Measurements from ENCODE around the gene UBE2O. TPM values are rescaled to one million over a fixed set of nuclear protein-coding genes. Genes with fewer than 3 reads are reported as not detected.
"Not testable (repeated sequence)": the region's sequence is repeated elsewhere in the genome, so short reads cannot be mapped to it uniquely, and the experiment has no call there.

UBE2O gene
- total RNA-seq, 1 donor from 2014 or later: 33.5 TPM

DNA sequence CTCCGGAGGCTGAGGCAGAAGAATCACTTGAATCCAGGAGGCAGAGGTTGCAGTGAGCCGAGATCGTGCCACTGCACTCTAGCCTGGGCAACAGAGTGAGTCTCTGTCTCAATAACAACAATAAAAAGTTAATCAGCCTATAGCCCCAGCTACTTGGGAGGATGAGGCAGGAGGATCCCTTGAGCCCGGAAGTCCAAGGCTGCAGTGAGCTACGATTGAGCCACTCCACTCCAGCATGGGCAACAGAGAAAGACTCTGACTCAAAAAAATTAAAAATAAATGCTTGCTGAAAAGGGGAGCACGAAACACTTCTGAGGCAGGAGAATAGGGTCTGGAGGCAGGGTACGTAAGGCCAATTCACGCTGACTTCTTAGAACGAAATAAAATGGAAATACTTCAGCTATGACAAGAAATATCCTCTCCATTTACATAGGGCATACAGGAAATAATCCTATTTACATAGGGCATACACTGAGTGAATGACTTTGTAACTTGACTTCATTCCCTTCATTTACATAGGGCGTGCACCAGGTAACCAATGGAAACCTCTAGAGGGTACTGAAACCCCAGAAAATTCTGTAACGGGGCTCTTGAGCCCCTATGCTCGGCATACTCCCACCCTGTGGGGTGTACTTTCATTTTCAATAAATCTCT, 96.0 kb downstream of the UBE2O start:
- DNase-seq (ENCODE audit: extremely low read depth, low read depth, low spot score): no peak

DNA sequence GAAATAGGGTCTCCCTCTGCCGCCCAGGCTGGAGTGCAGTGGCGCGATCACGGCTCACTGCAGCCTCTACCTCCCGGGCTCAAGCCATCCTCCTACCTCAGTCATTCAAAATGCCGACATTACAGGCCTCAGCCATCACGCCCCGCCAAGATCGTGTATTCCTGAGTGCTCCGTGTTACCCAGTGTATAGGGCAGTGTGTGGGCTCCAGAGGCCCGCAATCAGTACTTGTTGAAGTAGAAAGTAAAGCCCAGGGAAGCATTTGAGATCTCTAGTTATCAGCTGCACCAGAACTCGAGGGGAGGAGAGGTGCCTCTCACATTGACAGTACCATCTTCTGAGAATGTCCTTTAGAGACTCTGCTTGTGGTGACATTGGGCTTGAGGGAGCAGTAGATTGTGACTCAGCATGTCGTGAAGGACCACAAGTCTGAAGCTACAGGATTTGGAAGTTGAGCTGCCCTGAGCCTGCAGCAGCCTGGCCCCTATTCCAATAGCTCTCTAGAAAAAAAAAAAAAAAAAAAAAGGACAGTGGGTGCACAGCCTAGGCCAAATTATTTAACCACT, 98.1 kb downstream of the UBE2O start:
- DNase-seq (ENCODE audit: extremely low read depth, low read depth, low spot score): no peak

DNA sequence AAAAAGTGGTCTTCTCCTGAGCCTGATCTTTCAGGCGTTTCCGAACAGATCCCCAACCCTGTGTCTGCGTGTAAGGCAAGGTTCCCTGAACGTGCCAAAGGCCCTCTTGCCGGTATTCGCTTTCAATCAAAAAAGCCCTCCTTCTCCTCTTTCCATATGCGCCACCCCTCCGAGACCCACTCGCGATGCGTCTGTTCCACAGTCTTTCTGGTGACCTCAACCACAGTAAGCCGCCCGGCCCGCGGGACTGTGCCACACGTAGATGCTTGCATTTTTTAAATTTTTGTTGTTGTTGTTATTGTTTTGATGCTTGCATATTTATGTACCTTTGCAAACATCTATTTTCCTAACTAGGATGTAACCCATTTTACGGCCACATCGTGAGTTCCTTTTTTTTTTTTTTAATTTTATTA, 98.6 kb downstream of the UBE2O start:
- no peak for DNase-seq (ENCODE audit: extremely low read depth, low read depth, low spot score)

DNA sequence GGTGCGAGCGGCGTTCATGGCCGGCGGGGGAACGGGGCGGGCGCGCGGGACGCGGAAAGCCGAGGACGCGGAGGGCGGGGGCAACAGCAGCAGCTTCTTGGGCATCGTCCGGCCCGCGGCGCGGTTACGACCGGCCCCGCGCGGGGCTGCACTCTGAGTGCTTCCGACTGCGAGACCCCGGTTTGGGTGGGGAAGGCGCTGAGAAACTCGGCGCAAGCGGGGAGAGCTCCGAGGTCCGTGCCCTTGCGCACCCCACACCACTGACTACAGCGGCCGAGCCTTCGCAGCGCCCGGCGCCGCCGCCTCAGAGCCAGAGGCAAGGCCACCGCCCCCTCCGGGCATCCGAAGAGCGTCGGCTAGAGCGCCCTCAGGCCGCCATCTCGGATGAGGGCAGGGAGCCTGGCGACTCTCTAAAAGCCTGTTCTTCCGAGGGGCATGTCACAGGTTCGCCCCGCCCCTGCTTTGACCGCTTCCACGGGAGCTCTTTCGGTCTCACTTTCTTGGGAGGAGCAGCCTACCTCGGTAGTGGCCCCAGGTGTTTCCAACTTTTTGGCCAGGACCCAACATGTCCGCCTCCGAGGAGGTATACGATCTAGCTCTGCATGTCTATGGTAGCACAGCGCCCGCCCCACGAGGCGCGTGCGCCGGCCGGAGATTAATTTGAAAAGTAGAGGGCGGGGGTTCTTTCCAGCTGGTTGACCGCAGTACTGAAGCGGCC, 99.2 kb downstream of the UBE2O start, which contains the start of gene PRPSAP1:
PRPSAP1 (minus strand) TSS at position 318 of the 718 bp plus-strand sequence; CDS start at position 105, 213 bp downstream.
- DNase-seq (ENCODE audit: extremely low read depth, low read depth, low spot score): peak; percentile 65

DNA sequence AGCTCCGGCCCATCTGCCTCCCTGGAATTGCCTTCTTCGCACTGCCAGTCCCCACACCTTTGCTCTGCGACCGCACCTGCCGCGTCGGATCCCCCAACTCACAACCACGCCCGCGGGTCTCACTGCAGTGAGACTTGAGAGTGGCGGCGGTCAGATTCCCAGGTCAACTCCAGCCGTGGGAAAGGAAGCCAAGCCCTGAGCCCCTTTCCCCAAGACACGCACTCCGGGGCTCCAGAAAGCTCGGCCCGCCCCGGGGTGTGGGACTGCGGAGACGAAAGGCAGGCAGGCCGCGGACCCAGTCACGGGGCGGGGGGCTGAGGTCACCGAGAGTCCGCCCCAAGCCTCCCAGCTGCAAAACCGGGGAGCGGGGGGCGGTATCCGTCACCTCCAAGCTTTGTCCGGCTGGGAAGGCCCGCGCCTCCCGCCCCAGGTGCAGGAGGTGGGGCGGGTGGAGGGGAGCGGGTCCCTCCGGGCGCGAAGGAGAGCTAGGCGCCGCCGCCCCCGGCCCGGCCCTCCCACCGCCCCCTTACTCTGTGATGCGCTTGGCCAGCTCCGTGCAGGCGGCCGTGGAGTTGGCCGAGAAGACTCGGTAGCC, 99.9 kb downstream of the UBE2O start:
- no peak for DNase-seq (ENCODE audit: extremely low read depth, low read depth, low spot score)

DNA sequence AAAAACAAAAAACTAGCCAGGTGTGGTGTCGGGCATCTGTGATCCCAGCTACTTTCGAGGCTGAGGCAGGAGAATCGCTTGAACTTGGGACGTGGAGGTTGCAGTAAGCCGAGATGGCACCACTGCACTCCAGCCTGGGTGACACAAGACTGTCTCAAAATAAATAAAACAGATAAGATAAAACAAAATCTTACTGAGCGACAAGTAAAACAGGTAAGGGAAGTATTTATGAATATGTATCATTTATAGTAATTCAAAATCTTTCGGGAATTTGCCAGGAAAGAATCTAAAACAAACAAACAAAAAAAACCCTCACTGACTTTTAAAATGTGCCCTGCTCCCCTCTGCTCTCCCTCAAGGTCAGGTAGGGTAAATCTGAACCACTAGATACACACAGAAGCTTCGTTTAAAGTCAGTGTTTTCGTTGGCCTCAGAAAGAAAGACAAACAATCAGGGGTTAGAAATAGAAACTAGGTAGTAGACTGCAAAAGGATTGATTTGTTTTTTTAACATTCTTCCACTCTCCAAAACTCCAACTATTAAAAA, 101.4 kb downstream of the UBE2O start:
- DNase-seq (ENCODE audit: extremely low read depth, low read depth, low spot score): no peak

DNA sequence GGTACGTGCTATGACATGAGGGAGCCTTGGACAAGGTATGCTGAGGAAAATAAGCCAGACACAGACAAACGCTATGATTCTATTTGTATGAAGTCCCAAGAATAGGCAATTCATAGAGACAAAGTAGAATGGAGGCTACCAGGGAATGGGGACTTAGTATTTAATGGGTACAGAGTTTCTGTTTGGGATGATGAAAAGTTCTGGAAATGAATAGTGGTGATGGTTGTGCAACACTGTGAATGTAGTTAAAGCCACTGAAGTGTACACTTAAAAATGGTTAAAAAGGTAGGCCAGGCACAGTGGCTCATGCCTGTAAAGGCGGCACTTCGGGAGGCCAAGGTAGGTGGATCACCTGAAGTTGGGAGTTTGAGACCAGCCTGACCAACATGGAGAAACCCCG, 102.5 kb downstream of the UBE2O start:
- no peak for DNase-seq (ENCODE audit: extremely low read depth, low read depth, low spot score)

DNA sequence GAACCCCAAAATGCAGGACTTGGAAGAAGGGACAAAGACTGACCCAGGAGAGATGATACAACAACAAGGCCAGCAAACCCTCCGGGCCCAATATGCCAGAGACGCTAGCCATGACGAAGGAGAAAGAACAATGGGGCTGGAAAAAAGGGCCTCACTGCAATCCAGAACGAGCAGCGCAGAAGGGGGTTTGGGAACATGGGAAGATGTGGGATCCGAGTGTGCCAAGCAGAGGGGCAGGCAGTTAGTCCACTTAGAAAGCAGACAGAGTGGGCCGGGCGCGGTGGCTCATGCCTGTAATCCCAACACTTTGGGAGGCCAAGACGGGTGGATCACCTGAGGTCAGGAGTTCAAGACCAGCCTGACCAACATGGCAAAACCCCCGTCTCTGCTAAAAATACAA, 106.0 kb downstream of the UBE2O start:
- not testable (repeated sequence) for DNase-seq (ENCODE audit: extremely low read depth, low read depth, low spot score)

DNA sequence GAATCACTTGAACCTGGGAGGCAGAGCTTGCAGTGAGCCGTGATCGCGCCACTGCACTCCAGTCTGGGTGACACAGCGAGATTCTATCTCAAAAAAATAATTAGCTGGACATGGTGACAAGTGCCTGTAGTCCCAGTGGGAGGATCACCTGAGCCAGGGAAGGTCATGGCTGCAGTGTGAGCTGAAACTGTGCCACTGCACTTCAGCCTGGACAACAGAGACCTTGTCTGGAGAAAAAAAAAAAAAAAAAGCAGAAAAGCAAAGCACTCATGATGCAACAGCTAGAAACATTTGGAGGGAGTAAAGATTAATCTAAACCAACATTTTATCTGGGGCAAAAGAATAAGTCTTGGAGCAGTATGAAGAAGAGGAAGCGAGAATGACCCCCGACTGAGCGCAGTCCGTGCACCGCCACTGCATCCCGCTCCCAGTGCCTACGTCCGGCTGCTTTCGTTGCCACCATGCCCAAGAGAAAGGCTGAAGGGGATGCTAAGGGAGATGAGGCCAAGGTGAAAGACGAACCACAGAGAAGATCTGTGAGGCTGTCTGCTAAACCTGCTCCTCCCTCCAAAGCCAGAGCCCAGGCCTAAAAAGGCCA, 107.5 kb downstream of the UBE2O start:
- DNase-seq (ENCODE audit: extremely low read depth, low read depth, low spot score): no peak

DNA sequence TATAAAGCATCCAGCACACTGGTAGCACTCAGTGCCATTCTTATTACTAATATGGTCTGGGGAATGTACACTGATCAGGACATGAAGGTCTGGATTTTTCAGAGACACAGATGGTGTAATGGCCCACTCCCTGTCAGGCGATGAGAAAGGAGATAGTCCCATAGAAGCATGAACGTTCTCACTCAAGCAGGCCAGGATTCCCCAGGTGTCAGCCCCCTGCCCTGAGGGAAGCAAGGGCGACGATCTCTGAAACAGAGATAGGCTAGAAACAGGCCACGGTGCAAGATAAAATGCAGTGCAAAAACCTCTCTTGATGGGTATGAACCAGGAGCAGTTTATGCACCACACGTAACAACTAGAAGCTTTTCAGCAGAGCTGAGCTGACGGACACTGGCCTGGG, 109.8 kb downstream of the UBE2O start:
- DNase-seq (ENCODE audit: extremely low read depth, low read depth, low spot score): no peak

DNA sequence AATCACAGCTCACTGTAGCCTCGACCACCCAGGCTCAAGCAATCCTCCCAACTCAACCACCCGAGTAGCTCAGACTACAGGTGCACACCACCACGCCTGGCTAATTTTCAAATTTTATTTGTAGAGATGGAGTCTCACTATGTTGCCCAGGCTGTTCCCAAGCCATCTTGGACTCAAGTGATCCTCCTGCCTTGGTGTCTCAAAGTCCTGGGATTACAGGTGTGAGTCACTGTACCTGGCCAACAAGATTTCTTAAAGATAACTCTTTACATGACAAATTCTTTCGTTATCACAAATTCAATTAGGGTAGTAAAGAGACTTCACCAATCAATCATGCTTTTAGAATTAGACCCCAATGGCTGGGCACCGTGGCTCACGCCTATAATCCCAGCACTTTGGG, 111.7 kb downstream of the UBE2O start:
- no peak for DNase-seq (ENCODE audit: extremely low read depth, low read depth, low spot score)

Other genes with a start within 250 kb of the UBE2O start
- 0.44 and 0.58 TPM in 2 replicates for gene RNF157, start 212.7 kb downstream of the UBE2O start, total RNA-seq
- 13.6 and 25.7 TPM in 2 replicates for gene UBALD2, start 187.8 kb downstream of the UBE2O start, total RNA-seq
- 3.5 and 6.8 TPM in 2 replicates for gene QRICH2, start 144.9 kb downstream of the UBE2O start, total RNA-seq
- gene PRPSAP1, start 99.2 kb downstream of the UBE2O start, total RNA-seq: 79.1 and 87.6 TPM in 2 replicates
- gene SPHK1, start 68.5 kb downstream of the UBE2O start, total RNA-seq: 121 and 125 TPM in 2 replicates
- not detected in 2 replicates for gene AANAT, start 14.5 kb upstream of the UBE2O start, total RNA-seq
- 77.3 and 132 TPM in 2 replicates for gene RHBDF2, start 48.3 kb upstream of the UBE2O start, total RNA-seq
- gene CYGB, start 84.6 kb upstream of the UBE2O start, total RNA-seq: 7.0 TPM in 2 replicates
- 0.58 and 1.8 TPM in 2 replicates for gene PRCD, start 86.9 kb upstream of the UBE2O start, total RNA-seq
- 1.8 and 3.3 TPM in 2 replicates for gene ST6GALNAC2, start 132.7 kb upstream of the UBE2O start, total RNA-seq
- gene ST6GALNAC1, start 190.6 kb upstream of the UBE2O start, total RNA-seq: not detected in 2 replicates